Measurements from ENCODE around the gene IL31. TPM values are rescaled to one million over a fixed set of nuclear protein-coding genes. Genes with fewer than 3 reads are reported as not detected.

The IL31 gene
- polyA plus RNA-seq, 2 of the 4 experiments (the other 2 are of a cell fraction), result not detected

DNA sequence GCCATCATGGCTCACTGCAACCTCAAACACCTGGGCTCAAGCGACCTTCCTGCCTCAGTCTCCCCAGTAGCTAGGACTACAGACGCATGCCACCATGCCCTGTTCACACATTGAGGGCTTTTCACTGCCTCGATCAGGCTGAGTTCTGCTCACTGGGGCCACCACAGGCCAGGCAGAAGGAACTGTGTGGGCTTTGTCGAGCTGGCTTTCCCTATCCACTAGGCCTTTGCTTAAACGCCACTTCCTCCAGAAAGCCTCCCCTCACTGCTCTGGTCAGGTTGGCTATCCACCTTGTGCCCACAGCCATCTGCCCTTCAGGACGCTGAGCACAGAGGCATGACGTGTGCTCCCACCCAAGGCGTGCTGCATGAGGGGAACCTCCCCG is 50.3 kb downstream of the IL31 start (continued):
- TF ChIP-seq, protein P1, sequence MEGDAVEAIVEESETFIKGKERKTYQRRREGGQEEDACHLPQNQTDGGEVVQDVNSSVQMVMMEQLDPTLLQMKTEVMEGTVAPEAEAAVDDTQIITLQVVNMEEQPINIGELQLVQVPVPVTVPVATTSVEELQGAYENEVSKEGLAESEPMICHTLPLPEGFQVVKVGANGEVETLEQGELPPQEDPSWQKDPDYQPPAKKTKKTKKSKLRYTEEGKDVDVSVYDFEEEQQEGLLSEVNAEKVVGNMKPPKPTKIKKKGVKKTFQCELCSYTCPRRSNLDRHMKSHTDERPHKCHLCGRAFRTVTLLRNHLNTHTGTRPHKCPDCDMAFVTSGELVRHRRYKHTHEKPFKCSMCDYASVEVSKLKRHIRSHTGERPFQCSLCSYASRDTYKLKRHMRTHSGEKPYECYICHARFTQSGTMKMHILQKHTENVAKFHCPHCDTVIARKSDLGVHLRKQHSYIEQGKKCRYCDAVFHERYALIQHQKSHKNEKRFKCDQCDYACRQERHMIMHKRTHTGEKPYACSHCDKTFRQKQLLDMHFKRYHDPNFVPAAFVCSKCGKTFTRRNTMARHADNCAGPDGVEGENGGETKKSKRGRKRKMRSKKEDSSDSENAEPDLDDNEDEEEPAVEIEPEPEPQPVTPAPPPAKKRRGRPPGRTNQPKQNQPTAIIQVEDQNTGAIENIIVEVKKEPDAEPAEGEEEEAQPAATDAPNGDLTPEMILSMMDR (IDR thresholded peaks at IDR 0.05), result no peak
- TF ChIP-seq, protein P2, sequence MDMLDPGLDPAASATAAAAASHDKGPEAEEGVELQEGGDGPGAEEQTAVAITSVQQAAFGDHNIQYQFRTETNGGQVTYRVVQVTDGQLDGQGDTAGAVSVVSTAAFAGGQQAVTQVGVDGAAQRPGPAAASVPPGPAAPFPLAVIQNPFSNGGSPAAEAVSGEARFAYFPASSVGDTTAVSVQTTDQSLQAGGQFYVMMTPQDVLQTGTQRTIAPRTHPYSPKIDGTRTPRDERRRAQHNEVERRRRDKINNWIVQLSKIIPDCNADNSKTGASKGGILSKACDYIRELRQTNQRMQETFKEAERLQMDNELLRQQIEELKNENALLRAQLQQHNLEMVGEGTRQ (IDR thresholded peaks at IDR 0.05), result no peak
- no peak for TF ChIP-seq EHF (CRISPR knock-in tag; IDR thresholded peaks at IDR 0.05)

DNA sequence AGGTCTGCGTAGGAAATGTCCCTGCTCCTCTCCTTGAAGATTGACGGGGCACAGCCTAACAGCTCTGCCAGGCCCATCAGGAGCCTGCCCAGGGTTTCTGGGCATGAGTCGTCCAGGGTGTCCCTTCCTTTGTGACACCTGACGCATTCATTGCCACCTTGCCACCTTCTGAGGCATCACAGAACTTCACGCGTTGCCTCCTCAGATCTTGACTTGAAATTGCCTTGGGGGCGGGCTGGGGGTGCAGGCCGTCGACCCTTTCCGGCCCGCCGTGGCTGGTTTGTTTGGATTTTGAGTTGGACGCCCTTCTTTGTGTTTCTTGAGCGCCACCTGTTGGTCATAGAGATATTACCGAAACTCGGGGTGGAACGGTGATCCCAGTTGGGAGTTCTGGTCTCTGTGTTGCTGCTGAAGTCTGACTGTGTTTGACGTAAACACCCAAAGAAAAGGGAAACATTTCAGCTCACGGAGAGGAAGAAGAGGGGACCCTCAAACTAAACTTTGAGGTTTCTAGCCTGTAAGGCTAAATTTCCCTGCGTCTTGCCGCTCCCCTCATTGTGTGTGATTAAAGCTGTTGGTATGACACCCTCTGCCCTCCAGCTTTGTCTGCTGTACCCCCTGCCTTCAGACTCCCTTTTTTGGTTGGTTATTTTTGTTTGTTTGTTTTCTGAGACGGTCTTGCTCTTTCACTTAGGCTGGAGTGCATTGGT is 50.8 kb downstream of the IL31 start:
- FAIRE-seq (no peak), ATAC-seq (peak; percentile 67 to 72), DNase-seq (ENCODE audit: low read depth in 1 of 2, low spot score in 1 of 2) (peak; percentile 76)
- ChIA-PET POLR2A (interaction anchor here (0.6 to 1.4 kb wide), 2 partner anchors 12 to 45 kb away, joined by 4 to 6 read pairs; partner anchors contain the start of gene MLXIP), CTCF (interaction anchor here (0.6 to 18.8 kb wide), 55 partner anchors 9 to 571 kb away, joined by 3 to 850 read pairs (median 4); partner anchors contain the start of genes LRRC43, MLXIP and RHOF)
- peak overlapping the region; percentile 73 for H3K4me2 ChIP-seq
- 14% methylated on average over 22 of the region's 22 CpGs for WGBS (ENCODE audit: missing lambda C conversion rate)
- no peaks in the 10 kb centered on the region for H3K9me3 ChIP-seq
- peaks cover 37% of the 10 kb centered on the region for H3K4me1 ChIP-seq
- peak overlapping the region; percentile 58 to 83; a peak in 5 of 6 replicates for H3K27ac ChIP-seq
- TF ChIP-seq HDAC2 (IDR thresholded peaks at IDR 0.05) (no peak), HOXB13 (CRISPR knock-in tag; IDR thresholded peaks at IDR 0.05; ENCODE audit: low read depth) (no peak), RCOR1 (IDR thresholded peaks at IDR 0.05; ENCODE audit: low read depth, low read length) (no peak), KDM1A (IDR thresholded peaks at IDR 0.05; ENCODE audit: low read depth) (no peak), MAFK (IDR thresholded peaks at IDR 0.05; ENCODE audit: partially characterized antibody) (no peak), TP53 (CRISPR knock-in tag; IDR thresholded peaks at IDR 0.05) (no peak), FOXS1 (CRISPR knock-in tag; IDR thresholded peaks at IDR 0.05) (no peak), NPAS2 (CRISPR knock-in tag; IDR thresholded peaks at IDR 0.05; ENCODE audit: borderline replicate concordance) (no peak), CHD2 (IDR thresholded peaks at IDR 0.05; ENCODE audit: low read length, partially characterized antibody) (no peak), CEBPB (IDR thresholded peaks at IDR 0.05) (no peak), RAD21 (conservative IDR thresholded peaks at IDR 0.05 in 1 of 2, IDR thresholded peaks at IDR 0.05 in 1 of 2) (peak; percentile 95), BHLHE40 (IDR thresholded peaks at IDR 0.05; ENCODE audit: low read depth, low read length) (no peak), FOSB (CRISPR knock-in tag; IDR thresholded peaks at IDR 0.05) (no peak), RNF2 (IDR thresholded peaks at IDR 0.05; ENCODE audit: borderline replicate concordance, low read depth) (no peak), SMC3 (IDR thresholded peaks at IDR 0.05) (peak; percentile 96), JUNB (IDR thresholded peaks at IDR 0.05) (no peak)
- TF ChIP-seq, protein P2 (IDR thresholded peaks at IDR 0.05), result no peak
- TF ChIP-seq, protein P3, sequence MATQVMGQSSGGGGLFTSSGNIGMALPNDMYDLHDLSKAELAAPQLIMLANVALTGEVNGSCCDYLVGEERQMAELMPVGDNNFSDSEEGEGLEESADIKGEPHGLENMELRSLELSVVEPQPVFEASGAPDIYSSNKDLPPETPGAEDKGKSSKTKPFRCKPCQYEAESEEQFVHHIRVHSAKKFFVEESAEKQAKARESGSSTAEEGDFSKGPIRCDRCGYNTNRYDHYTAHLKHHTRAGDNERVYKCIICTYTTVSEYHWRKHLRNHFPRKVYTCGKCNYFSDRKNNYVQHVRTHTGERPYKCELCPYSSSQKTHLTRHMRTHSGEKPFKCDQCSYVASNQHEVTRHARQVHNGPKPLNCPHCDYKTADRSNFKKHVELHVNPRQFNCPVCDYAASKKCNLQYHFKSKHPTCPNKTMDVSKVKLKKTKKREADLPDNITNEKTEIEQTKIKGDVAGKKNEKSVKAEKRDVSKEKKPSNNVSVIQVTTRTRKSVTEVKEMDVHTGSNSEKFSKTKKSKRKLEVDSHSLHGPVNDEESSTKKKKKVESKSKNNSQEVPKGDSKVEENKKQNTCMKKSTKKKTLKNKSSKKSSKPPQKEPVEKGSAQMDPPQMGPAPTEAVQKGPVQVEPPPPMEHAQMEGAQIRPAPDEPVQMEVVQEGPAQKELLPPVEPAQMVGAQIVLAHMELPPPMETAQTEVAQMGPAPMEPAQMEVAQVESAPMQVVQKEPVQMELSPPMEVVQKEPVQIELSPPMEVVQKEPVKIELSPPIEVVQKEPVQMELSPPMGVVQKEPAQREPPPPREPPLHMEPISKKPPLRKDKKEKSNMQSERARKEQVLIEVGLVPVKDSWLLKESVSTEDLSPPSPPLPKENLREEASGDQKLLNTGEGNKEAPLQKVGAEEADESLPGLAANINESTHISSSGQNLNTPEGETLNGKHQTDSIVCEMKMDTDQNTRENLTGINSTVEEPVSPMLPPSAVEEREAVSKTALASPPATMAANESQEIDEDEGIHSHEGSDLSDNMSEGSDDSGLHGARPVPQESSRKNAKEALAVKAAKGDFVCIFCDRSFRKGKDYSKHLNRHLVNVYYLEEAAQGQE (IDR thresholded peaks at IDR 0.05), result no peak
- TF ChIP-seq, protein P4, sequence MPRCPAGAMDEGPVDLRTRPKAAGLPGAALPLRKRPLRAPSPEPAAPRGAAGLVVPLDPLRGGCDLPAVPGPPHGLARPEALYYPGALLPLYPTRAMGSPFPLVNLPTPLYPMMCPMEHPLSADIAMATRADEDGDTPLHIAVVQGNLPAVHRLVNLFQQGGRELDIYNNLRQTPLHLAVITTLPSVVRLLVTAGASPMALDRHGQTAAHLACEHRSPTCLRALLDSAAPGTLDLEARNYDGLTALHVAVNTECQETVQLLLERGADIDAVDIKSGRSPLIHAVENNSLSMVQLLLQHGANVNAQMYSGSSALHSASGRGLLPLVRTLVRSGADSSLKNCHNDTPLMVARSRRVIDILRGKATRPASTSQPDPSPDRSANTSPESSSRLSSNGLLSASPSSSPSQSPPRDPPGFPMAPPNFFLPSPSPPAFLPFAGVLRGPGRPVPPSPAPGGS (IDR thresholded peaks at IDR 0.05), result no peak
- TF ChIP-seq, protein P1 (IDR thresholded peaks at IDR 0.05), result peak; percentile 92
- TF ChIP-seq, protein P5, sequence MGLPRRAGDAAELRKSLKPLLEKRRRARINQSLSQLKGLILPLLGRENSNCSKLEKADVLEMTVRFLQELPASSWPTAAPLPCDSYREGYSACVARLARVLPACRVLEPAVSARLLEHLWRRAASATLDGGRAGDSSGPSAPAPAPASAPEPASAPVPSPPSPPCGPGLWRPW (IDR thresholded peaks at IDR 0.05), result no peak
- TF ChIP-seq, protein P6, sequence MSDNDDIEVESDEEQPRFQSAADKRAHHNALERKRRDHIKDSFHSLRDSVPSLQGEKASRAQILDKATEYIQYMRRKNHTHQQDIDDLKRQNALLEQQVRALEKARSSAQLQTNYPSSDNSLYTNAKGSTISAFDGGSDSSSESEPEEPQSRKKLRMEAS (IDR thresholded peaks at IDR 0.05), result peak; percentile 42; the same call in 1 of the 2 replicates
- no peak overlapping the region for H3K4me3 ChIP-seq
